UCSD-AML1 (cell line): Measurements from ENCODE around the gene PITPNC1.
A peak's percentile ranks its signal among the peaks of the same experiment; 100 is the strongest.
"Not testable (repeated sequence)": the region's sequence is repeated elsewhere in the genome, so short reads cannot be mapped to it uniquely, and the experiment has no call there.

Source experiments
- DNase-seq: peaks from one replicate; lab custom pipeline; 2025; ENCODE audit not compliant: unreplicated experiment; lab: John Stamatoyannopoulos, UW

The PITPNC1 gene

DNA sequence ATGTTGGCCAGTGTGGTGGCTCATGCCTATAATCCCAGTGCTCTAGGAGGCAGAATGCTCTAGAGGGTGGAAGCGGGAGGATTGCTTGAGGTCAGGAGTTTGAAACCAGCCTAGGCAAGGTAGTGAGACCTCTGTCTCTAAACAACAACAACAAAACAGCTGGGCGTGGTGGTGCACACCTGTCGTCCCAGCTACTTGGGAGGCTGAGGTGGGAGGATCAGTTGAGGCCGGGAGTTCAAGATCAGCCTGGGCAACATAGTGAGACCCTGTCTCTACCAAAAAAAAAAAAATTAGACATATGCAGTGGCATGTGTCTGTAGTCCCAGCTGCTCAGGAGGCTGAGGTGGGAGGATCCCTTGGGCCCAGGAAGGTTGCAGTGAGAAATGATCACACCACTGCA is 53.4 kb downstream of the PITPNC1 start:
- DNase-seq = not testable (repeated sequence)

GRCh38 chr17:67431249-67432015 is 54.4 kb downstream of the PITPNC1 start:
- no peak for DNase-seq

- no peak for DNase-seq
These were observed 56.3 kb downstream of the PITPNC1 start for GRCh38 chr17:67433248-67433924.

DNA sequence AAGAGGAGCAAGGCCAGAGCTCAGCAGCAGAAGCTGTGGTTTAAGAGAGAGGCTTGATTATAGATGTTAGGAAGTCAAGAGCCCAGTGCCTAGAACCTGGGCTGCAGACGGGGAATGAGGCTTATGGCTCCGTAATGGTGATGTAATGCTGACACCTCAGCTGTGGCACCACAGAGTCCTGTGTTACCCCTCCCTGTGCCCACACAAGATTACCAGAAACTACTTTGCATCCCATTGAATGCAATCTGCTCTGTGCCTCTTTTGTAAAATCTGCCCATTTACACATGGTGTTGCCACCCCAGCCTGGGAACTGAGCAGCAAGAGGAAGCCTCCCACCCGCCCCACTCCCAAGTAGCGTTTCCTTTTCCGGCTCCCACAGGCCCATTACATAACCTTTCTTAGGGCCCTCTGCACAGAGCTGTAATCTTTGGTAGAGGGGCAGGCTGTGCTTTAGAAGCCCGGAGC is 57.0 kb downstream of the PITPNC1 start:
- DNase-seq = peak; percentile 68

GRCh38 chr17:67435122-67435521 is 58.0 kb downstream of the PITPNC1 start:
- DNase-seq = no peak

- no peak for DNase-seq
These were observed 58.7 kb downstream of the PITPNC1 start for GRCh38 chr17:67435786-67436185.

GRCh38 chr17:67436233-67436632 is 59.2 kb downstream of the PITPNC1 start:
- DNase-seq = no peak

DNA sequence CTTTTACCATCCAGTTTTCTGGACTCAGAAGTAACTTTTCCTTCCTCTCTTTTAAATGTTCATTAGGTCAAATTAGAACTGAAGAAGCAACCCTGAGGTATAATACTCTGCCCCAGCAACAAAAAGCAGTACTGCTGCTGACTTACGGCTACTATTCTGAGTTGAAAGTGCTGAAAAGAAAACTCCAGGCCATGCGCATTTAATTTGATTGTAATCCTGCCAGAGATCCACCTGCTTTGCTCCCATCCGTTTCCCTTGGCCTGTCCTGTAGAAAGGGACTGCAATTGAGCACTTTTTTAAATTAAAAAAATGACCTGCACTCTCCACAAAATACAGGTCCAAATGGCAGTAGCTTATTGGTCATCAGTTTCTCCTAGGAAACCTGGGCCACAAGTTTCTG is 61.6 kb downstream of the PITPNC1 start:
- no peak for DNase-seq

- DNase-seq = no peak
These were observed 62.2 kb downstream of the PITPNC1 start for GRCh38 chr17:67439269-67439668.

DNA sequence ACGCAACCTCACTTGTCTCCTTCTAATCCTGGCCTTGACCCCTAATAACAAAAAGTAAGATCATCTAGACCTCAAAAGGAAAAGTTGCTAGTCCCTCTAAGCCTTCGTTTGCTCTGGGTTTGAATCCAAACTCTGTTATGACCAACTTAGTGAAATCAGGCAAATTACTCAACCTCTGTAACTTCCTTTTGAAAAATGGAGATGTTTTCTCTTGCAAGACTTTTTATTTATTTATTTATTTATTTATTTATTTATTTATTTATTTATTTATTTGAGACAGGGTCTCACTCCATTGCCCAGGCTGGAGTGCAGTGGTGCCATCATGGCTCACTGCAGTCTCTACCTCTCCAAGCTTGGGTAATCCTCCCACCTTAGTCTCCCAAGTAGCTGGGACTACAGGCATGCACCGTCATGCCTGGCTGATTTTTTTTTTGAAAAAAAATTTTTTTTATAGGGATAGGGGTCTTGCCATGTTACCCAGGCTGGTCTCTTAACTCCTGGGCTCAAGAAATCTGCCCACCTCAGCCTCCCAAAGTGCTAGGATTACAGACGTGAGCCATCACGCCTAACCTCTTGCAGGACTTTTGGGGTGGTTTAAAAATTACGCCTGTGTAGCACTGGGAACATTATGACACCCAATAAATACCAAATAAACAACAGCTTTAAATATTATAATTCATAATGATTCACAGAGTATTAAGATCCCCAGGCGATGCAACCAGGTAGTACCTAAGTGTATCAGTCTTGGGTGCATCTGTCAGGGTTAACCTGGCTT is 63.4 kb downstream of the PITPNC1 start:
- no peak for DNase-seq

- no peak for DNase-seq
These were observed 64.2 kb downstream of the PITPNC1 start for GRCh38 chr17:67441052-67441895.

GRCh38 chr17:67441896-67442219 is 64.8 kb downstream of the PITPNC1 start:
- DNase-seq = no peak

- no peak for DNase-seq
These were observed 65.9 kb downstream of the PITPNC1 start for GRCh38 chr17:67442787-67443624.

DNA sequence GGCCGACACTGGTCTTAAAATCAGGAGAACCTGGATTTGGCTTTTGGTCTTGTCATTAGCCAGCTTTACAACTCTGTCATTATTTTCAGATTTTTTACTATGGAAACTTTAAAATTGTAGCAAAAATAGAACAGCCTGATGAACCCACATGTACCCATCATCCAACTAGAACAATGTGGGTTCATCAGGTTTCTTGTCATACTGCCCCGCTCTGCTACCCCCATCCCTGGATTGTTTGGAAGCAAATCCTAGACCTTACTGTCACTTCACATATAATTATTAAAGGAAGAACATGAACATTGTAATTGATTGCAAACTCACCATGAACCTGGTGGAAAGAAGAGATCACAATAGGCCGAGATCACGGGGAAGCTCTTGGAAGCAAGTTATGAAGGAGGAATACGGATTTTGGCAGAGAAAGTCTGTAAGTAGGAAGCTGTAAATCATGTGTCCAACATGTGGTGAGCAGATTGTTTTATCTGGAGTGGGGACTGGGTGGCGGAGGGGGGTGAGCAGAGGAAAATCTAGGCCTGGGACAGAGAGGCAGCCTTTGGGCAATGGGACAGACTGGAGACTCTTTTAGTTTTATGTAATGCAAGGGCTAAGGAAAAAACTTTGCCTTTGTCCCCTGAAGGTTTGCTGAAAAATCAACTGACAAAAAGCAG is 67.0 kb downstream of the PITPNC1 start:
- DNase-seq = no peak

DNA sequence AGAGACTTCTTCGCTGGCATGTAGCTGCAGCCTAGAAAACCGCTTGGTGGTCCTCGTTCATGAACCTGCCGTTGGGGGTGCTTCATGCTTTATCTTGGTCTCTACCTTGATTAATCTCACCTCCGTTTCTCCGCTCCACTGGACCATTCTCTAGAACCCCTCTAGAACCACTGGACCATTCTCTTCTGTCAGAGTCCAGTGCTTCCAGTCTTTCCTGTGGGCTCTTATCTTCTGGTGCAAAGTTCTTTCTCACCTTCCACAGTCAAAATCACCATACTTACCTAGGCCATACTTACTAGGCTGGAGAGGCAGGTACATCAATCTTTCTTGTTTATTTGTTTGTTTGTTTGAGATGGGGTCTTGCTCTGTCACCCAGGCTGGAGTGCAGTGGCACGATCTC is 71.4 kb downstream of the PITPNC1 start:
- DNase-seq = no peak

- DNase-seq = no peak
These were observed 72.0 kb downstream of the PITPNC1 start for GRCh38 chr17:67449065-67449464.

- DNase-seq = no peak
These were observed 73.0 kb downstream of the PITPNC1 start for GRCh38 chr17:67449845-67450755.
